DOHH2 (cell line): ENCODE measurements around the gene HACD2.

Source experiments
- H3F3A ChIP-seq: fragments of 200-600 bp; sonication (generic), shearing (Covaris generic); 2 replicates; pipeline ENCODE4 v1.6.0; 2016; ENCODE audit warnings: antibody characterized with exemption, mild to moderate bottlenecking; ENCODE audit not compliant: control insufficient read depth, insufficient read depth
- H3K27ac ChIP-seq: fragments of 200-600 bp; sonication (generic); 2 replicates; pipeline ENCODE4 v1.5.1; 2014; ENCODE audit warnings: low read depth, mild to moderate bottlenecking, low read length, moderate library complexity
- H3K27me3 ChIP-seq: fragments of 200-600 bp; sonication (generic); 2 replicates; pipeline ENCODE4 v1.6.1; 2014; ENCODE audit warnings: mild to moderate bottlenecking, low read length, mixed read lengths; ENCODE audit not compliant: control insufficient read depth
- H3K36me3 ChIP-seq: fragments of 200-600 bp; sonication (generic); 2 replicates; pipeline ENCODE4 v1.6.1; 2014; ENCODE audit warnings: mild to moderate bottlenecking, low read length, moderate library complexity, mixed read lengths; ENCODE audit not compliant: control insufficient read depth
- H3K4me1 ChIP-seq: fragments of 200-600 bp; sonication (generic); 2 replicates; pipeline ENCODE4 v1.6.1; 2014; ENCODE audit warnings: mild to moderate bottlenecking, low read length, mixed read lengths; ENCODE audit not compliant: control insufficient read depth
- H3K4me2 ChIP-seq: fragments of 200-600 bp; sonication (generic); 2 replicates; pipeline ENCODE4 v1.6.0; 2014; ENCODE audit warnings: mild to moderate bottlenecking, low read length, moderate library complexity
- H3K4me3 ChIP-seq: fragments of 200-600 bp; sonication (generic); 2 replicates; pipeline ENCODE4 v1.5.1; 2014; ENCODE audit warnings: mild to moderate bottlenecking, low read length, mixed read lengths
- H3K79me2 ChIP-seq: fragments of 200-600 bp; sonication (generic); 2 replicates; pipeline ENCODE4 v1.6.1; 2014; ENCODE audit warnings: mild to moderate bottlenecking, low read length, mixed read lengths; ENCODE audit not compliant: control insufficient read depth
- H3K9me2 ChIP-seq: fragments of 200-600 bp; sonication (generic); replicated peaks from 2 replicates; pipeline ENCODE4 v1.6.1; 2014; ENCODE audit warnings: mild to moderate bottlenecking, low read length, mixed read lengths; ENCODE audit not compliant: control insufficient read depth
- H3K9me3 ChIP-seq: fragments of 200-600 bp; sonication (generic); 2 replicates; pipeline ENCODE4 v1.6.1; 2014; ENCODE audit warnings: antibody characterized with exemption, low read length, mixed read lengths; ENCODE audit not compliant: control insufficient read depth, insufficient read depth
- H4K20me1 ChIP-seq: fragments of 200-600 bp; sonication (generic); 2 replicates; pipeline ENCODE4 v1.6.0; 2014; ENCODE audit warnings: low read depth, mild to moderate bottlenecking, antibody characterized with exemption, low read length, moderate library complexity; ENCODE audit not compliant: control insufficient read depth, insufficient read depth
- EZH2phosphoT487 ChIP-seq: fragments of 200-600 bp; sonication (generic); IDR thresholded peaks from 2 replicates; pipeline ENCODE4 v1.6.1; 2017; ENCODE audit warnings: borderline replicate concordance, mild to moderate bottlenecking, antibody characterized with exemption, low read length, moderate library complexity, mixed read lengths
- TF ChIP-seq, protein P1 (sequence below): fragments of 200-600 bp; sonication (generic); IDR thresholded peaks from one replicate; pipeline ENCODE4 v1.5.1; 2014; ENCODE audit warnings: antibody characterized with exemption, mild to moderate bottlenecking, low read depth, low read length; ENCODE audit not compliant: poor library complexity, severe bottlenecking

The HACD2 gene

GRCh38 chr3:123536153-123536895, 48.5 kb downstream of the HACD2 start:
- Histone ChIP-seq H3K27ac (no peak overlapping the region), H3K79me2 (no peaks in the 10 kb centered on the region), H3K4me1 (no peaks in the 10 kb centered on the region), H4K20me1 (0 out of 2 replicates have a peak, but pooled peaks cover 3% of the 10 kb centered on the region), H3K4me2 (no peak overlapping the region), H3F3A (no peaks in the 10 kb centered on the region), H3K36me3 (no peaks in the 10 kb centered on the region), H3K9me2 (no peaks in the 10 kb centered on the region), H3K4me3 (no peak overlapping the region), H3K9me3 (no peaks in the 10 kb centered on the region), H3K27me3 (no peaks in the 10 kb centered on the region)
- TF ChIP-seq, protein P1, sequence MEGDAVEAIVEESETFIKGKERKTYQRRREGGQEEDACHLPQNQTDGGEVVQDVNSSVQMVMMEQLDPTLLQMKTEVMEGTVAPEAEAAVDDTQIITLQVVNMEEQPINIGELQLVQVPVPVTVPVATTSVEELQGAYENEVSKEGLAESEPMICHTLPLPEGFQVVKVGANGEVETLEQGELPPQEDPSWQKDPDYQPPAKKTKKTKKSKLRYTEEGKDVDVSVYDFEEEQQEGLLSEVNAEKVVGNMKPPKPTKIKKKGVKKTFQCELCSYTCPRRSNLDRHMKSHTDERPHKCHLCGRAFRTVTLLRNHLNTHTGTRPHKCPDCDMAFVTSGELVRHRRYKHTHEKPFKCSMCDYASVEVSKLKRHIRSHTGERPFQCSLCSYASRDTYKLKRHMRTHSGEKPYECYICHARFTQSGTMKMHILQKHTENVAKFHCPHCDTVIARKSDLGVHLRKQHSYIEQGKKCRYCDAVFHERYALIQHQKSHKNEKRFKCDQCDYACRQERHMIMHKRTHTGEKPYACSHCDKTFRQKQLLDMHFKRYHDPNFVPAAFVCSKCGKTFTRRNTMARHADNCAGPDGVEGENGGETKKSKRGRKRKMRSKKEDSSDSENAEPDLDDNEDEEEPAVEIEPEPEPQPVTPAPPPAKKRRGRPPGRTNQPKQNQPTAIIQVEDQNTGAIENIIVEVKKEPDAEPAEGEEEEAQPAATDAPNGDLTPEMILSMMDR: no peak
- TF ChIP-seq EZH2phosphoT487: no peak

DNA sequence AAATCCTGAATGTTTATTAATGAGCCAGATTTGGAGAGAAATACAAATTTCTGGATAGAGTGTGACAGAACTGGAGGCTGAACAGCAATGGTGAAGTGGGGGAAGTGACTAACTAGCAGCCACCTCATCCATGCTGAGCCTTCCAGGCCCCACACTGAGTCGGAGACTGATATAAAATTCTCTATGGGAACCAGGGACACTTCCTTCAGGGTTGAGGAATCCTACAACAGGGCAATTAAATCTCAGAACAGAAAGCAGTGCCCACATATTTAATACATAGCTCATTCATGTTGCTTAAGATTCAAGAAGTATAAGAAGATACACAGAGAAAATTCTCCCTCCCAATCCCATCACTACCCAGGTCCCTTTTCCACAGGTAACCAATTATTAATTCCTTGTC, 49.3 kb downstream of the HACD2 start:
- no peak overlapping the region for H3K27ac ChIP-seq
- no peak for TF ChIP-seq EZH2phosphoT487
- TF ChIP-seq, protein P1: no peak
- 0 out of 2 replicates have a peak, but pooled peaks cover 3% of the 10 kb centered on the region for H4K20me1 ChIP-seq
- no peaks in the 10 kb centered on the region for H3F3A ChIP-seq
- no peak overlapping the region for H3K4me3 ChIP-seq
- no peaks in the 10 kb centered on the region for H3K9me2 ChIP-seq
- no peaks in the 10 kb centered on the region for H3K9me3 ChIP-seq
- H3K27me3 ChIP-seq: no peaks in the 10 kb centered on the region
- no peak overlapping the region for H3K4me2 ChIP-seq
- no peaks in the 10 kb centered on the region for H3K36me3 ChIP-seq
- no peaks in the 10 kb centered on the region for H3K4me1 ChIP-seq
- H3K79me2 ChIP-seq: no peaks in the 10 kb centered on the region

DNA sequence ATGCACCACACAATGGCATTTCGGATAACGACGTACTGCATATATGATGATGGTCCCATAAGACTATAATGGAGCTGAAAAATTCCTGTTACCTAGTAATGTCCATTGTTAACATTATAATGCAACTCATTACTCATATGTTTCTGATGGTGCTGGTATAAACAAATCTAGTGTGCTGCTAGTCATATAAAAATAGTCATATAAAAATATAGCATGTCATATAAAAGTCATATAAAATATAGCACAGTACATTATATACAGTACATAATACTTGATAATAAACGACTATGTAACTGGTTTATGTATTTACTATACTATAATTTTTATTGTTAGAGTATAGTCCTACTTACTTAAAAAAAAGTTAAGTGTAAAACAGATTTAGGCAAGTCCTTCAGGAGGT, 50.6 kb downstream of the HACD2 start:
- no peaks in the 10 kb centered on the region for H3F3A ChIP-seq
- H3K27ac ChIP-seq: no peak overlapping the region
- no peaks in the 10 kb centered on the region for H3K36me3 ChIP-seq
- no peaks in the 10 kb centered on the region for H3K9me2 ChIP-seq
- H3K27me3 ChIP-seq: no peaks in the 10 kb centered on the region
- H3K79me2 ChIP-seq: no peaks in the 10 kb centered on the region
- TF ChIP-seq, protein P1: no peak
- no peak for TF ChIP-seq EZH2phosphoT487
- no peak overlapping the region for H3K4me3 ChIP-seq
- no peaks in the 10 kb centered on the region for H3K4me1 ChIP-seq
- H3K4me2 ChIP-seq: no peak overlapping the region
- 0 out of 2 replicates have a peak, but pooled peaks cover 3% of the 10 kb centered on the region for H4K20me1 ChIP-seq
- no peaks in the 10 kb centered on the region for H3K9me3 ChIP-seq
